GM21381 (cell line): ENCODE measurements around the gene ACE2.

Source experiments
- ATAC-seq: cut with Tn5 transposase; IDR thresholded peaks from one replicate; pipeline ENCODE4 v1.9.1; 2021; ENCODE audit warnings: mild to moderate bottlenecking, moderate library complexity; ENCODE audit not compliant: unreplicated experiment

Gene ACE2

DNA sequence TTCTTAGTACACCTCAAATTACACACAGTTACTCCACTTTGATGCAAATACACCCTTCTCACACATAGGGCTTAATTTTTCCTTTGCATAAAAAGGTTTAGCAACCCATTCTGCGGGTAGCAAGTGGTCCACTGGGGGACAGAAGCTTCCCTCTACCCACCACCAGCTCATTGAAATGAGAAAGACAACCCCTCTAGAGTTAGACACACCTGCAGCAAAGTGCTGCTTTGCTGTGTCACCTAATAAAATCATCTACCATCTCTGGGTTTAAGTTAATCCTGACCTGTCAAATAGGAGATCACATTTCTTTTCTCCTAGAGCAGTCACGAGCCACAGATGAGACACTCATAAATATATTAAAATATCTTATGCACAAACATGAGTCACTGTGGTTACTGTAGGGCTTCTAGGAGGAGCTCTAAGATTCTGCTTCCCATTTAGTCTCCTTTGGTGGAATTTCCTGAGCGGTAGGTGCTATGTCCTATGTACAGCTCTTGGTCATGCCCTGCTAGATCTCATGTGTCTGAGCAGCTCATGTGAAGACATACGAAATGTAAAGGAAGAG is 88.3 kb downstream of the ACE2 start:
- no peak for ATAC-seq

DNA sequence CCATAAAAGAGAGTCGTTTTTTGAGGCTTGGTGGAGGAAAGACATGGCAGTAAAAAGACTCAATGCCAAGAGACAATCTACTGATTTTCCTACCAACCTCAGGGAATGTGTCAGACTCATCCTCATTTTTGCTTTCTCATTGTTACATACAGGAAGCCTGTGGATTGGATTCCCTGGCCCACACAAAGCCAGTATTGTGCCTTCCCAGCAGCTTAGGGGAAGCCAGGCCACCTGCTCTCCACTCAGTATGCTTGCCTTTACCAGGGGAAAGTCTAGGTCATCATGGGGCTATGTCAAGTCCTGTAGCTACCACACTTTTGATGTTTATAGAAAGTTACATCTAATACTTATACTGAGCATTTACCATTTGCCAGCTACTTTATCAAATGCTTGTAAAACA is 89.2 kb downstream of the ACE2 start:
- no peak for ATAC-seq
